Measurements from ENCODE around the gene TSPAN17.

The TSPAN17 gene

DNA sequence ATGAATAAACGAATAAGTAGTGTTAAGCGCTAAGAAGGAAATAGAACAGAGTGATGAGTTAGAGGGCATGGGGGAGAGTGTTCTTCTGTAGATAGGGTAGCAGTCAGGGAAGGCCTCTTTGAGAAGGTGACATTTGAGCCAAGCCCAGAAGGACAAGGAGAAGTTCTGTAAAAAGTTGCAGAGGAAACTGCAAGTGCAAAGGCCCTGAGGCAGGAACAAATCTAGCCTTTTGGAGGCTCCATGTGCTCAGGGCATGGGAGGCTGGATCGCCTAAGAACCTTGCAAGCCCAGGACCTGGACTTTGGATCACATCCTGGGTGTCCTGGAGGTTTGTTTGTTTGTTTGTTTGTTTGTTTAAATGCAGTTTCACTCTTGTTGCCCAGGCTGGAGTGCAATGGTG, 8.8 kb upstream of the TSPAN17 start:
- H3K36me3 ChIP-seq (ENCODE audit: control insufficient read depth, insufficient read depth, low read length): no peaks in the 10 kb centered on the region
- H3K4me3 ChIP-seq (replicated peaks; ENCODE audit: low read depth, low read length): no peak overlapping the region
- no peak for TF ChIP-seq CTCF (IDR thresholded peaks at IDR 0.05; ENCODE audit: insufficient read depth, low read length, poor library complexity, severe bottlenecking)
- no peaks in the 10 kb centered on the region; the same call in none of the 2 replicates for H3K27me3 ChIP-seq (replicated peaks; ENCODE audit: control insufficient read depth, insufficient read depth, low read length)
- DNase-seq (ENCODE audit: extremely low read depth, insufficient read length): no peak

GRCh38 chr5:176639208-176639607, 8.1 kb upstream of the TSPAN17 start:
- no peak for TF ChIP-seq CTCF (IDR thresholded peaks at IDR 0.05; ENCODE audit: insufficient read depth, low read length, poor library complexity, severe bottlenecking)
- no peaks in the 10 kb centered on the region for H3K36me3 ChIP-seq (ENCODE audit: control insufficient read depth, insufficient read depth, low read length)
- H3K4me3 ChIP-seq (replicated peaks; ENCODE audit: low read depth, low read length): no peak overlapping the region
- H3K27me3 ChIP-seq (replicated peaks; ENCODE audit: control insufficient read depth, insufficient read depth, low read length): no peaks in the 10 kb centered on the region; the same call in none of the 2 replicates
- DNase-seq (ENCODE audit: extremely low read depth, insufficient read length): no peak

DNA sequence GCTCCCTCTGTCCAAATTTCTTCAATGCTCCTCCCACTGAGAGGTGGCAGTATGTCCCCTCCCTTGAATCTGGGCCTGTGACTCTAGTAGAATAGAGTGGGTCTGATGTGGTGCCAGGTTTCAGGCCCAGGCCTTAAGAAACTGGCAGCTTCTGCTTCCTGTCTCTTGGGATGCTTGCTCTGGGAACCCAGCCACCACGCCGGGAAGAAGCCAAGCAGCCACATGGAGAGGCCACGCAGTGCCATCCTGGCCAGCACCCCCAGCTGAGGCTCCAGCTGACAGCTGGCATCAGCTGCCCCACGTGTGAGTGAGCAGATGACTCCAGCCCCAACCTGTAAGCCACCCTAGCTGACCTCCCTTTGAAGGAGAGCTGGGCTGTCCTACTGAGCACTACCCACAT, 7.3 kb upstream of the TSPAN17 start:
- TF ChIP-seq CTCF (IDR thresholded peaks at IDR 0.05; ENCODE audit: insufficient read depth, low read length, poor library complexity, severe bottlenecking): no peak
- DNase-seq (ENCODE audit: extremely low read depth, insufficient read length): no peak
- H3K27me3 ChIP-seq (replicated peaks; ENCODE audit: control insufficient read depth, insufficient read depth, low read length): no peaks in the 10 kb centered on the region; the same call in none of the 2 replicates
- no peaks in the 10 kb centered on the region for H3K36me3 ChIP-seq (ENCODE audit: control insufficient read depth, insufficient read depth, low read length)
- H3K4me3 ChIP-seq (replicated peaks; ENCODE audit: low read depth, low read length): no peak overlapping the region

DNA sequence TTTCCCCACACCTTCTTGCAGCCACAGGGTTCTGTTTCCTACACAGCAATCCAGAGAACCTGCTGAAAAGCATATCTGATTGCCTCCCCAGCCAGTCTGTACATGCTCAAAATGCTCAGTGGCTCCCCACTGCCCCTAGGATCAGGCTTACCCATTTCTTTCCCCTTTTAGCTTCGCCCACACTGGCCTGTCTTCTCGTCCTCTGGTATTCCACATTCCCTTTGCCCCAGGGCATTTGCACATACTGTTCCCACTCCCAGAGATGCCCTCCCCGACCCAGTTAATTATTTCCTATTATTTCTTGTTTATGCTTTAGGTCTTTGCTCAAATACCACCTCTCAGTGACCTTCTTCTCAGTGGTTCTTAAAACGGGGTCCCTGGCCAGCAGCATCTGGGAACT, 6.7 kb upstream of the TSPAN17 start:
- no peak for TF ChIP-seq CTCF (IDR thresholded peaks at IDR 0.05; ENCODE audit: insufficient read depth, low read length, poor library complexity, severe bottlenecking)
- no peak overlapping the region for H3K4me3 ChIP-seq (replicated peaks; ENCODE audit: low read depth, low read length)
- no peaks in the 10 kb centered on the region; the same call in none of the 2 replicates for H3K27me3 ChIP-seq (replicated peaks; ENCODE audit: control insufficient read depth, insufficient read depth, low read length)
- no peak for DNase-seq (ENCODE audit: extremely low read depth, insufficient read length)
- no peaks in the 10 kb centered on the region for H3K36me3 ChIP-seq (ENCODE audit: control insufficient read depth, insufficient read depth, low read length)

DNA sequence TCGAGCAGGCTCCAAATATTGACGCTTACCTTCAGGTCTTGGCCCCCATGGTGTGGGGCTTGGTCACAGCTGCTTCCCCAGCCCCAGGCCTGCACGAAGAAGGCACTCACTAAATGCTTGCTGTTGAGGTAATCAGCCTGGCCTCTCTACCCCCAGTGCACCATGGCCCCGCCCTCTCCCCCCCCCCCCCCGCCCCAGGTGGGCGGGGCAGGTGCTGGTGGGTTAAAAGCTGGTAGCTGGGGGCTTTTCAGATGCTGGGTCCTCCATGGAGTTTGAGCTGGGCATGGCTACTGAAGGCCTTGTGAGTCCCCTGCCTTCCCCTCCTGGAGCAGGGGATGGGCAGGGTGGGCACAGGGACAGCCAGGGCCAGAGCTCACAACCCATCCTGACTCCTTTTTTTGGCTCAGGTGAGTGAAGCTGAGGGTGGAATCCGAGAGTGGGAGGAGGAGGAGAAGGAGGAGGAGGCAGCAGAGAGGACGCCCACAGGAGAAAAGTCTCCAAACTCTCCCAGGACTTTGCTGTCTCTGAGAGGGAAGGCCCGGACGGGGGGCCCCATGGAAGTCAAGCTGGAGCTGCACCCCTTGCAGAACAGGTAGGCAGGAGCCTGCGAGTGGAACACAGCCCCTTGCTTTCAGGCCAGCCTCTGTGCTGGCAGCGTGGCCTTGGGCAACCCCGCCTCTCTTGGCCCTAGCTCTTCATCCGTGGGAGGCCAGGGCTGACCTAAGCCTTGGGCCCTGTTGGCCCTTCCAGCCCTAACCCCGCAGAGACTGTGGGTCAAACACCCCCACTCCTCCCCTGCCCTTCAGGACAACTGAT, 4.4 kb upstream of the TSPAN17 start:
- Histone ChIP-seq H3K27me3 (replicated peaks; ENCODE audit: control insufficient read depth, insufficient read depth, low read length) (no peaks in the 10 kb centered on the region; the same call in 1 of the 2 replicates), H3K4me3 (replicated peaks; ENCODE audit: low read depth, low read length) (no peak overlapping the region), H3K36me3 (ENCODE audit: control insufficient read depth, insufficient read depth, low read length) (no peaks in the 10 kb centered on the region)
- TF ChIP-seq CTCF (IDR thresholded peaks at IDR 0.05; ENCODE audit: insufficient read depth, low read length, poor library complexity, severe bottlenecking): no peak
- DNase-seq (ENCODE audit: extremely low read depth, insufficient read length): no peak

All from GM06990 (cell line).